Activated CD8-positive, alpha-beta memory T cell treated with anti-CD3 and anti-CD28 coated beads, Interleukin-2, amount 50 U/mL, for 24 hours (primary cell): ENCODE results near the gene TFPT.

Source experiments
- DNase-seq: peaks from one replicate; pipeline ENCODE4 v3.0.0-alpha.2; 2020; ENCODE audit errors: extremely low read depth

TFPT gene

GRCh38 chr19:54148158-54148557 lies 32.7 kb upstream of the TFPT start:
- no peak for DNase-seq

DNA sequence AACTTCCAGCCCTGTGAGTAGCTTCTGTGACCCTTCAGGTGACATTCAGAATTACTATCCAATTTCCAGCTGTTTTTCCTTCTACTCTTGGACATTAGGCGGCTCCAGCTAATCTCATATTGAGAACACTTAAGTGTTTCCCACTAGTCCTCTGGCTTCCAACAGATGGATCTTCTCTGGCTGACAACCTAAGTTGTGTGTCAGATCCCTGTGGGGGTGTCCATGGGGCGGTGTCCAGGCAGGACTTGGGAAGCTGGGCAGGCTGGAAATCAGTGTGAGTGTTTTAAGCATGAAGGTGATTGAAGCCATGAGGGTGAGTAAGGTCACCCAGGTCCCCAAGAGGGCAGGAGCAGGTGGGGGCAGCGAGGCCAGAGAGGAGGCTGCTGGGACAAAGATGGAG lies 32.2 kb upstream of the TFPT start:
- DNase-seq = no peak

DNA sequence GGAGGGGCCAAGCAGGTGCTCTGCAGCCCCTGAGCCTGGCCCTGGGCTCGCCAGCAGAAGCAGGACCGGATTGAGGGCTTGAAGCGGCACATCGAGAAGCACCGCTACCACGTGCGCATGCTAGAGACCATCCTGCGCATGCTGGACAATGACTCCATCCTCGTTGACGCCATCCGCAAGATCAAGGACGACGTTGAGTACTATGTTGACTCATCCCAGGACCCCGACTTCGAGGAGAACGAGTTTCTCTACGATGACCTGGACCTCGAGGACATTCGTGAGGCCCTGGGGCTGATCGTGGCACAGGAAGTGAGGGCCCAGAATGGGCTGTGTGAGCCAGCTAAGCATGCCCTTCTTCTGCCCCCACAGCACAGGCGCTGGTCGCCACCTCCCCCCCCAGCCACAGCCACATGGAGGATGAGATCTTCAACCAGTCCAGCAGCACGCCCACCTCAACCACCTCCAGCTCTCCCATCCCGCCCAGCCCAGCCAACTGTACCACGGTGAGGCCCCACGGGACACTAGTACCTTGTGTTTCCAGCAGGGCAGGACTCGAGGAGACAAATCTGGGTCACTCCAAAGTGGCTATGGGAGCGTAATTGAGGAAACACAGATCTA lies 30.2 kb upstream of the TFPT start:
- DNase-seq = no peak

DNA sequence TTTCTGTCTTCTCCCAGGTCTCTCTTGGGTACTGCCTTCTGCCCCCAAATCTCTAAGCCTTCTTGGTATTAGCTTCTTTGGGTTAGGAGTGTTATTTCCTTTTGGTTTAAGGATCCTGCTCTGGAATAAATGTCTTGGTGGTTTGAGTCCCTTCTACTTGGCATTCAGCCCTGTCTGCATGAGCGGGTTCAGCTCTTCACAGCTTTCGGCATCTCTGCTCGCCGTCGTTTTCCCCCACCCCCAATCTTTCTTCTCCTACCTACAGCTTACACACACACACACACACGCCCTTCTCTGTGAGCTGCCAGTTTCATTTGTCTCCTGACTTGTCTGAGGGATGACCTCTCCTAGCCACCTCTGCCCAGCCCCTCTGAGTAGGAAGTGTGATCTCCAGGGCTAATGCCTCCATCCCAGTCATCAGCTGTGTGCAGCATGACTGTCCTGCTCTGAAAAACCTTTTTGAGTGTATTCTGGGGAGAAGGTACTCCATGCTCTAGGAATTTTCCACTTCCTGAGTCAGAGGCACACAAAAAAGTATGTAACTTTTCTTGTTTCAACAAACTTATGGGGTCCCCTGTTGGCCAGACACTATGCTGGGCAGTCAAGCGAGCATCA lies 26.8 kb upstream of the TFPT start:
- DNase-seq = no peak

- DNase-seq = no peak
Measured at GRCh38 chr19:54141356-54141755, 25.9 kb upstream of the TFPT start.

- DNase-seq = no peak
Measured at GRCh38 chr19:54138489-54139256, 23.2 kb upstream of the TFPT start.

GRCh38 chr19:54137699-54138488 lies 22.4 kb upstream of the TFPT start, which contains the start of gene CNOT3:
TSS of gene CNOT3 (plus strand) at chr19:54137762. CDS start at chr19:54142979, 5,217 bp downstream.
- no peak for DNase-seq

DNA sequence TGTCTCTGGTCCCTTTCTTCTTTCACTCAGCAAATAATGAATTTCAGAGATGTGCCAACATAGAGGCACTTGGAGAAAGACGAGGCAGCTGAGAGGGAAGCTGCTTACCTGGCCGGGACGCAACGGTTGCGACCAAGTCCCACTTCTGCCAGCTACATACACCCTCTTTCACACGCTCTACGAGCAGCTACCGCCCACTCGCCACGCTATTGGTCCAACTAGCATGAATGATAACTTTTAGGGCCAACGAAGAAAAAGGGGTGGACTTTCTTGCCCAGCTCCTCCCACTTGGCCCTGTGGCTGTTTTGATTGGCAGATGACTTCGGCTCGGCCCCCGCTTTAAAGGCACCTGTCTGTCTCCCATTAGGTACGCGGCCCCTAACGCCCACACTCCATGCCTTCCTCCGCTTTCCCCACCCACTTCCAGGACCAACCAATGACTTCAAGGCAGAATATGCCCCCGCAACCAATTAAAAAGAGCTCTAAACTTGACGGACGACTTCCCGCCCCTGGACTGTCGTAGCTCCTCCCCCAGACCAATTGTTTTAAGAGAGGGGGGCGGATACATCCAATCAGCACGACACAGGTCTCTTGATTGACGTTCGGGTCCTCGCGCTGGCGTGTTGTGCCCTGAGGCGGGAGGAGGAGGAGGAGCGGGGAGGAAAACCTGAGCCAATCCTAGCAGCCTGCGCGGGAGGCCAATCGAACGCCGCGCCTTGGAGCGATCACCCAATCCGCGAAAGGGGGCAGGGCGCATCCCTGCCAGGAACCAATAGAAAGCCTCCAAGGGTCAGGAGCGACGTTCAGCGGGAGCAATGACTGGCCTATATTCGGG lies 21.6 kb upstream of the TFPT start:
- DNase-seq = peak; percentile 98

DNA sequence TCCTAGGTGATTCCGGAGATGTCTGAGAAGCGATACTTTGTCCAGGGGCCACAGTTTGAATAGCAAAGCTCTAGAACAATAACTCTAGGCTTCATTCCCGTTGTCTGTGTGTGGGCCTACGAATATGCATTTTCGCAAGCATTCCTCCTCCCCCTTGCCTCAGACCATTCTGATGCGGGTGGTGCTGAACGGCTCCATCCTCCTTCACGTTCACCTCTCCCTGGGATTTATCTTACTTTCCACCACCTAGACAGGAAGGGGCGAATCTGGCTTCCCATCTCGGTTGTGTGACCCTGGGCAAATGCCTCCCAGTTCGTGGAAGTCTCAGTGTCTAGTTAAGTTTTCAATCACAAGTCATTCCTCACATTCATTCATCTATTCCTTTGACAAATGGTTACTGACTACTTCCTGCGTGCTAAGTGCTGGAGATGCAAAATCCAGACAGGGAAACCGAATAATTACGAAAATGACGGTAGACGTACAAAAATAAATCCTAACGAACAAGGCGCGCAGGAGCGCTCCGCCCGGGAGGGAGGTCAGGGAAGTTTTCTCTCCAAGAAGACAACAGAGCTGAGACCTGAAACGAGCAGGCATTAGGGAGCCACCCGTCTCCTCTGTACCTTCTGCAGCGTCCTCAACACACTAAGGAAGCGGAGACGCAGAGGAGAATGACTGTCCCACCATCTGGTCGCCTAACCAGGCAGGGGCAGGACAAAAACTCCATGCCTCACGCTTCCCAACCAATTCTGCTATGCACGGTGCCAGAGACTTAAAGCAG lies 20.8 kb upstream of the TFPT start:
- DNase-seq = no peak

DNA sequence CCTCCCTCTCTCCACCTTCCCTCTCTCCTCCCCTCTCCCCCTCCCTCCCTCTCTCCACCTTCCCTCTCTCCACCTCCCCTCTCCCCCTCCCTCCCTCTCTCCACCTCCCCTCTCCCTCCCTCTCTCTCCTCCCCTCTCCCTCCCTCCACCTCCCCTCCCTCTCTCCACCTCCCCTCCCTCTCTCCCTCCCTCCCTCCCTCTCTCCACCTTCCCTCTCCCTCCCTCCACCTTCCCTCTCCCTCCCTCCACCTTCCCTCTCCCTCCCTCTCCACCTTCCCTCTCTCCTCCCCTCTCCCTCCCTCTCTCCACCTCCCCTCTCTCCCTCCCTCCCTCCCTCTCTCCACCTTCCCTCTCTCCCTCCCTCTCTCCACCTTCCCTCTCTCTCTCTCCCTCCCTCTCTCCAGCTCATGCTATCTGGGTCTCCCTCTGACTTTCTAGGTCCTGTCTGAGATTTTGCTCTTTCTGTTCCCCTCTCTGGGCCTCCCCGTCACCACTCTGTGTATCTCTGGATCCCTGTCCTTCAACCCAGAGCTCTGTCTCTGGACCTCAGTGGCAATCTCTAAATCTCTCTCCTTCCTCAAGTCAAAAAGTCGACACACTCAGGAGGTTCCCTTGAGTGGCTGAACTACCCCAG lies 18.6 kb upstream of the TFPT start:
- DNase-seq = no peak

DNA sequence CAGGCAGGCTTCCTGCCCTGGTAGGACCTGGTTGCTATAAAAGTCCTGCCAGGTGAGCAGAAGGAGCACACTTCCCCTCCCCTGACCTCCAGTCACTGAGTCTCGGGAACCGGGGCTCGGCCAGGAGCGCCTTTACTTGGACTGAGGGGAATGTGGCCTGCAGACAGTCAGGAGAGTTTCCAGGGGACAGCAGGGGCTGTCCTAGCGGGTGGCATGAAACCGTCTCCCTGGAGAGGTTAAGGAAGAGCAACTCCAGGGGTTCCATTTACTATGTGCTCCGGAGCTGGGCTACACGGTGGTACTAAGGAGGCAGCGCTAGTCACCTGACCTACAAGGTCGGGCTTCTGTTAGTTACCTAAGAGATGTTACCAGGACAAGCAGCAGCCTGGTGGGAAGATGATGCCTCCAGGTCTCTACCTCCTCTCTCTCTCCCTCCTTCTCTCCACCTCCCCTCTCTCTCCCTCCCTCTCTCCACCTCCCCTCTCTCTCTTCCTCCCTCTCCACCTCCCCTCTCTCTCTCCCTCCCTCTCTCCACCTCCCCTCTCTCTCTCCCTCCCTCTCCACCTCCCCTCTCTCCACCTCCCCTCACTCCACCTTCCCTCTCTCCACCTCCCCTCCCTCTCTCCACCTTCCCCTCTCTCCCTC lies 18.0 kb upstream of the TFPT start:
- DNase-seq = no peak

DNA sequence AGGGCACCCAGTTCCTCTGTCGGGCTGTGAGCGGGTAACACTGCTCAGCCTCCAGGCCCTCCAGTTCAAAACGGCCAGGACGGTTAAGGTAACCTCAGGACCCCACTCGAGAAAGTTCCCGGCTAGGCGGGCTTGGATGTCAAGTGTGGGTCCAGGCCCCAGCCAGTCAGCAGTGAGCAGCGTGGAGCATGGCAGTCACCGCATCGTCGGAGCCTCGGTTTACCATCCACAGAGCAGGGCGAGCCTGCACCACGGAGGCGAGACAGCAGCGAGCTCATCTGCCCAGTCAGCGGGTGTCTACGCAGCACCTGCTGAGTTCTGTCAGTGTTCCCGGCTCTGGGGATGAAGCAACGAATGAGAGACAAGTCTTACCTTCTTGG lies 14.2 kb upstream of the TFPT start:
- no peak for DNase-seq

DNA sequence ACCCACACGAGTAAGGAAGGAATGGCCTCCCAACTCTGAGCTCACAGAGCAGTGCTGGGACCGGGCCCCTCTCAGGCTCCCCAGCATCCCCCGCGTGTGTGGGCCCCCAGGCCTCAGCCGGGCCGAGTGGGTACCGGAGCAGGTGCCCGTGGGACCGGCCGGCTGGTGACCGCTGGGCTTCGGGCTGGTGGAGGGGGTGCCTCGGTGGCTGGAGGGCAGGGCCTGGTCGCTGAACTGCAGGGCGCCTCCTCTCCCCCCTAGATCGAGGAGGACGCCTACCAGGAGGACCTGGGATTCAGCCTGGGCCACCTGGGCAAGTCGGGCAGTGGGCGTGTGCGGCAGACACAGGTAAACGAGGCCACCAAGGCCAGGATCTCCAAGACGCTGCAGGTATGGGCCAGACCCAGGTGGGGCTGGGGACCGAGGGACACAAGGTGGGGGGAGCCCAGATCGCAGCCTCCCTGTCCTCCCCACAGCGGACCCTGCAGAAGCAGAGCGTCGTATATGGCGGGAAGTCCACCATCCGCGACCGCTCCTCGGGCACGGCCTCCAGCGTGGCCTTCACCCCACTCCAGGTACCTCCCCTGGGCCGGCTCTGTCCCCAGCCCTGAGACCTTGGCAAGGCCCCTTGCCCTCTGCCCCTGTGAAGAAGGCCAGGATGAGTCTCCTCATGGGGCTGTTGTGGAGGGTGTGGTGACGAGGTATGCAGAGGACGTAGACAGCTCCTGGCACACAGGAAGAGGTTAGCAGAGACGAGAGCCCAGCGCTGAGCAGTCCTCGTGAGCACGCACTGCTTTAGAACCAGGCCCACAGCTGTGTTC lies 13.5 kb upstream of the TFPT start:
- DNase-seq = no peak

DNA sequence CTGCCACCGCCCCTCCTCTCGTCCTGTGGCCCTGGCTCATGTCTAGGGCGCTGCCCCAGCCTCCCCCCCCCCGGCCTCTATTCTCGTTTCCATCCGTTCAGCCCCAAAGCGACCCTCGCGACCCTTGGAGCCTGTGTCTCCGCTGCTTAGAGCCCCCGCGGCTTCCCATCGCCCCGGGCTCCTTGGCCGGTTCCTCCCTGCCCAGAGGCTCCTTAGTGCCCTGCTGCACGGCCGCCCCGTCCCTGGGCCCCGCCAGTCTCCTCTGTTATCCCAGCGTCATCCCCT lies 12.9 kb upstream of the TFPT start:
- DNase-seq = no peak

- DNase-seq = no peak
Measured at GRCh38 chr19:54127688-54128440, 12.4 kb upstream of the TFPT start.

DNA sequence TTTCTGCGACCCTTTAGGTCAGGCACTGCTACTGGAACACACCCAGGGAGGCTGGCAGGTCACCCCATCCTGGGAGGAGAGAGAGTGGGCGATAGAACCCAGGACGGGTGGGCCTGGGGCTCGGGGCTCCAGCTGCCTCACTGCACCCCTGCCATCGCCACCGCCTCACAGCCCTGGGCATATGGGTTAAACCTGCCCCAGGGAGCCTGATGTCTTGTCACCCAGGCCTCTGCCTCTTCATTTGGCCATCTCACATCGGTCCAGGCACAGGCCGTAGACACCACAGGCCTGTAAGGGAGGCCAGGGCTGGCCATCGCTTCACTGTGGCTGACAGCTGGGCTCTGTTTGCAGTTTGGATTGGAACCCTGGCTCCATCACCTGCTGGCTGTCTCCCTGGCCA lies 10.3 kb upstream of the TFPT start:
- no peak for DNase-seq

DNA sequence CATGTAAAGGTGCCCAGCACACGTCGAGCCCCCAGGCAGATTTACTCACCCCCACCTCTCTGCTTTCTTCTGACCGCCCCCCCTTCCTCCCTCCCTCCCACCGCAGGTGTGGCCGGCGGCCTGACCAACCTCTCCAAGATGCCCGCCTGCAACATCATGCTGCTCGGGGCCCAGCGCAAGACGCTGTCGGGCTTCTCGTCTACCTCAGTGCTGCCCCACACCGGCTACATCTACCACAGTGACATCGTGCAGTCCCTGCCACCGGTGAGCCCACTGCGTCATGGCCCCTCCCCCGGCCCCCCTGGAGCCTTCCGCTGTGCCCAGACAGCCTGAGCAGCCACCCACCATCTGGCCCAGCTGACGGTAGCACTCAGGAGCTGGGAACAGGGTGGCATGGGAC lies 8.9 kb upstream of the TFPT start:
- no peak for DNase-seq

DNA sequence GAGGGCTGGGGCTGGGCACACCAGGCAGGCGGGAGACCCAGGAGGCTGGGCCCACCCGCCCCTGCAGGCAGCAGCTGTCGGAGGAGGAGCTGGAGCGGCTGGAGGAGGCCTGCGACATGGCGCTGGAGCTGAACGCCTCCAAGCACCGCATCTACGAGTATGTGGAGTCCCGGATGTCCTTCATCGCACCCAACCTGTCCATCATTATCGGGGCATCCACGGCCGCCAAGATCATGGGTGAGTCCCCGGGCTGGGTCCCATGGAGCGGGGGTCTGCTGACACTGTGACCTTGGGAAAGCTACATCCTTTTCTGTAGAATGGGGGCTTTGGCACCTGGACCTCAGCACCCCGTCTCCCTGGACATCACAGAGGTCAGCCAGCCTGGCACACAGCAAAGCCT lies 8.2 kb upstream of the TFPT start:
- DNase-seq = no peak
